A549 treated with DMSO at 1 μM for 4 hours (cell line): ENCODE data around the gene LGALS12. TPM values are rescaled to one million over a fixed set of nuclear protein-coding genes. Genes with fewer than 3 reads are reported as not detected.

ENCODE experiments used
- total RNA-seq: library from RNA; stranded (reverse); fragments of 200-300 nt; extraction: Qiagen RNA extraction; gene quantifications from 5 replicates; pipeline ENCODE4 v1.2.3, GENCODE V29; 2022; ENCODE audit warnings: low read depth

The LGALS12 gene
- total RNA-seq: not detected in 5 replicates

DNA sequence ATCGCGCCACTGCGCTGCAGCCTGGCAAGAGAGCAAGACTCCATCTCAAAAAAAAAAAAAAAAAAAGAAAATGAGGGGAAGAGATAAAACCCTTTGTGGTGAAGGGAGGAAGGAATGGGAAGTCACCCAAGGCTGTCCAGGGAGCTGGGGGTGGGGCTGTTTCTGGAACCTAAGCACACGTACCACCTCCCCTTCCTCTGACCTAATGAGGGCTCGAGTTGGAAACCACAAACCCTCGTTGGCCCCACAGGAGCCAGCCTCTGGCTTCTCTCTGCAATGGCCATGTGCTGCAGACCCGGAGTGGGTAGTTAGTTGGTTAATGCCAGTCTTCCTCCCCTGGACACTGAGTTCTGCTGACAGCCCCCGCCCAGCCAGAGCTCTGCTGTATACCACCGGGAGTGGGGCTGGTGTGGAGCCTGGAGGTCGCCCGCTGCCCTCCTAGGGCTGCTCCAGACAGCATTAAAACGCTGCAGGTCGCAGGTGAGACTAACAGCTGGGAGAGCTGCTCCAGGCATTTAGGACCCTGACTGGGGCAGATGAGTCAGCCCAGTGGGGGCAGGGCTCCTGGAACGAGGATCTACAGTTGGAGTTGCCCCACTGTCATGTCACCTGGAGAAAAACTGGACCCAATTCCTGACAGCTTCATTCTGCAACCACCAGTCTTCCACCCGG is at the start of gene LGALS12:
Gene LGALS12, plus strand, starts transcription at position 228 of the 672 bp plus-strand sequence. Its CDS starts 375 bp downstream, at position 603.

GRCh38 chr11:63490551-63491239 is 15.2 kb upstream of the LGALS12 start, which contains the start of gene PLAAT5:
Gene PLAAT5 (minus strand): TSS chr11:63491167. CDS start chr11:63491034, 133 bp downstream.

GRCh38 chr11:63536669-63537292 is 30.9 kb downstream of the LGALS12 start, which contains the start of gene PLAAT4:
Gene PLAAT4 (plus strand): TSS chr11:63536808. CDS start chr11:63536869, 61 bp downstream.

DNA sequence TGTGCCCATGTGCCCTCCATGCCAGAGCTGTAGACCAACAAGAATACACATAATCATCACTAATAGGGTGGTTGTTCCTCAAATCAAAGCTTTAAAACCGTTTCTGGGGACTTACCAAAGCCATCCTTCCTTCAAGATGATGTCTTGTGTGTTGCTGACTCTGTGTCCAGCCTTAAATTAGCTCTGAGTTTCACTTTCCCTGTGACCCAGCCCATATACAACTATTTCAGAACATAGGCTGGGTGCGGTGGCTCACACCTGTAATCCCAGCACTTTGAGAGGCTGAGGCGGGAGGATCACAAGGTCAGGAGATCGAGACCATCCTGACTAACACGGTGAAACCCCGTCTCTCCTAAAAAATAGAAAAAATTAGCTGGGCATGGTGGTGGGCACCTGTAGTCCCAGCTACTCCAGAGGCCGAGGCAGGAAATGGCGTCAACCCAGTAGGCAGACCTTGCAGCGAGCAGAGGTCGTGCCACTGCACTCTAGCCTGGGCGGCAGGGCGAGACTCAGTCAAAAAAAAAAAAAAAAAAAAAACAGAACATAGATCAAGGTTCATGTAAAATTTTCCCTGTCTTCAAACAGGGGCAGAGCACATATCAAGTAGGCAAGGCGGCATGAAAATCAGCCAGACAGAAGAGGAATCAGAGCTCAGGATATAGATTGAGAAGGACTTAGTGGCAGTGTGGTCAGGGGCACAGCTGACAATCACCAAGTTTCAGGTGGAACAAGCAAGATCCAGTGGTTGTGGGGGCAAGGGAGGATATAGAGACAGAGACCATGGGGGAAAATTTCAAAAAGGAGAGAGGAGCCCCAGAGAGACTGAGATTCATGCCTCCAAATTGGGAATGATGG is 57.5 kb downstream of the LGALS12 start, which contains the start of gene PLAAT2:
Gene PLAAT2, minus strand, starts transcription at position 179 of the 855 bp plus-strand sequence. Its CDS starts 55 bp downstream, at position 124.

Other genes starting within 250 kb of the LGALS12 start
- gene SLC22A9, start 136.3 kb upstream of the LGALS12 start, total RNA-seq: not detected in 5 replicates
- gene PLAAT5, start 14.9 kb upstream of the LGALS12 start, total RNA-seq: 0.08 TPM in 1 of 5 replicates, not detected in the others
- 0.91 to 2.7 TPM (median 1.8 TPM) in 5 replicates for gene PLAAT4, start 30.7 kb downstream of the LGALS12 start, total RNA-seq
- 0.18 to 0.28 TPM (median 0.24 TPM) in 3 of 5 replicates, not detected in the others for gene PLAAT2, start 57.3 kb downstream of the LGALS12 start, total RNA-seq
- 40.3 to 57.1 TPM (median 49.3 TPM) in 5 replicates for gene PLAAT3, start 108.3 kb downstream of the LGALS12 start, total RNA-seq
- gene ATL3, start 165.3 kb downstream of the LGALS12 start, total RNA-seq: 30.5 to 39.8 TPM (median 36.5 TPM) in 5 replicates
- gene RTN3, start 175.4 kb downstream of the LGALS12 start, total RNA-seq: 101 to 116 TPM (median 105 TPM) in 5 replicates